Activated CD8-positive, alpha-beta T cell treated with anti-CD3 and anti-CD28 coated beads for 36 hours (primary cell): ENCODE measurements around the gene USP50. TPM values are rescaled to one million over a fixed set of nuclear protein-coding genes. Genes with fewer than 3 reads are reported as not detected.

Experiments used
- ATAC-seq: fragments of 200-7000 bp; cut with Tn5 transposase; one replicate; pipeline ENCODE4 v1.10.0; 2021; ENCODE audit warnings: mild to moderate bottlenecking, moderate library complexity
- CTCF ChIA-PET: fragments of 350-600 bp; sonication (Branson Sonifier 250); formaldehyde crosslinking; loops from one replicate; lab custom pipeline; 2021; ENCODE audit warnings: antibody characterized with exemption; lab: Charles Lee
- POLR2A ChIA-PET: fragments of 350-600 bp; sonication (Branson Sonifier 250); formaldehyde crosslinking; loops from one replicate; lab custom pipeline; 2021; ENCODE audit warnings: antibody characterized with exemption; lab: Charles Lee
- DNase-seq: peaks from one replicate; pipeline ENCODE4 v3.0.0-alpha.2; 2020
- H3K27ac Mint-ChIP-seq: one replicate; pipeline ENCODE4 v1.8.0; 2021; ENCODE audit warnings: mild to moderate bottlenecking, mixed read lengths
- H3K27me3 Mint-ChIP-seq: one replicate; pipeline ENCODE4 v1.8.0; 2021; ENCODE audit warnings: mixed read lengths
- H3K36me3 Mint-ChIP-seq: one replicate; pipeline ENCODE4 v1.8.0; 2021; ENCODE audit warnings: low read depth, mixed read lengths
- H3K4me1 Mint-ChIP-seq: one replicate; pipeline ENCODE4 v1.8.0; 2021; ENCODE audit warnings: low read depth, mixed read lengths
- H3K4me3 Mint-ChIP-seq: one replicate; pipeline ENCODE4 v1.8.0; 2021; ENCODE audit warnings: mild to moderate bottlenecking, moderate library complexity, mixed read lengths
- H3K9me3 Mint-ChIP-seq: one replicate; pipeline ENCODE4 v1.8.0; 2021; ENCODE audit warnings: mixed read lengths
- CTCF ChIP-seq: fragments of 200-600 bp; IDR thresholded peaks from one replicate; pipeline ENCODE4 v1.8.0; 2022; ENCODE audit warnings: antibody characterized with exemption, mild to moderate bottlenecking
- intact Hi-C: fragments of 100-400 bp; cut with micrococcal nuclease; formaldehyde crosslinking; loops from one replicate; pipeline ENCODE4 v1.10.0; 2022
- total RNA-seq, 2 experiments: library from RNA; stranded (reverse); gene quantifications; one replicate each; pipeline ENCODE4 v1.2.3, GENCODE V29; 2021

USP50 gene
- total RNA-seq, 2 experiments from 2014 or later, result not detected

DNA sequence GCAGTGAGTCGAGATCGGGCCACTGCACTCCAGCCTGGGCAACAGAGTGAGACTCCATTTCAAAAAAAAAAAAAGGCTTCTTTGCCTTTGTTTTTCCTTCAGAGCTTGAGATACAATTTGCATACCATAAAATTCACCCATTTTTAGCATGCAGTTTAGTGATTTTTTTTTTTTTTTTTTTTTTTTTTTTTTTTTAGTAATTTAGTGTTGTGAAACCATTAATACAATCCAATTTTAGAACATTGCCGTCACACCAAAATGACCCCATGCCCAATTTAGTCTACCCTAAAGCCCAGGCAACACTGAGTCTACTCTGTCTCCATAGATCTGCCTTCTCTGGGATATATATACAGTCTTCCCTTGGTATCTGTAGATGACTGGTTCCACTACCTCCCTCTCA, 61.1 kb downstream of the USP50 start:
- intact Hi-C loops, result loop anchor here (10.0 kb wide), 1 partner anchor 131 kb away; the partner anchor contains the start of gene GABPB1
- no peak overlapping the region for H3K27ac Mint-ChIP-seq

DNA sequence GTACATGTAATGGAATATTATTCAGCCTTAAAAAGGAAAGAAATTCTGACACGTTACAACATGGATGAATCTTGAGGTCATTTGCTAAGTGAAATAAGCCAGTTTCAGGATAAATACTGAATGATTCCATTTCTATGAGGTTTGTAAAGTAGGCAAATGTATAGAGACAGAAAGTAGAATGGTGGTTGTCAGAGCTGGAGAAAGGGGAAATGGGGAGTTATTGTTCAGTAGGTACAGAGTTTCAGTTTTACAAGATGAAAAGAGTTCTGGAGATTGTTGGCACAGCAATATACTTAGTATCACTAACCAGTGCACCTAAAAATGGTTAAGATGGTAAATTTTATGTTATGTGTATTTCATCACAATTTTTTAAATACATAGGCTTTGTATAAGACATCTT, 61.7 kb downstream of the USP50 start:
- Mint-ChIP-seq H3K36me3 (peaks cover 53% of the 10 kb centered on the region), H3K4me3 (no peak overlapping the region), H3K9me3 (no peaks in the 10 kb centered on the region), H3K27ac (peak overlapping the region; percentile 21), H3K4me1 (peaks cover 29% of the 10 kb centered on the region), H3K27me3 (no peaks in the 10 kb centered on the region)
- DNase-seq (no peak), ATAC-seq (no peak)
- CTCF ChIA-PET, result no interaction called here
- TF ChIP-seq CTCF, result no peak
- intact Hi-C loops, result loop anchor here (10.0 kb wide), 1 partner anchor 130 kb away; the partner anchor contains the start of gene GABPB1
- POLR2A ChIA-PET, result interaction anchor here (1.3 kb wide), 1 partner anchor 58 kb away, joined by 3 read pairs; no protein-coding TSS in a partner anchor

More for the DNA sequence above, 61.1 kb downstream of the USP50 start:
- Mint-ChIP-seq H3K4me1 (peaks cover 29% of the 10 kb centered on the region), H3K36me3 (peaks cover 56% of the 10 kb centered on the region), H3K9me3 (no peaks in the 10 kb centered on the region), H3K4me3 (no peak overlapping the region), H3K27me3 (no peaks in the 10 kb centered on the region)
- CTCF ChIA-PET, result no interaction called here
- no peak for ATAC-seq
- TF ChIP-seq CTCF, result no peak
- DNase-seq, result no peak
- POLR2A ChIA-PET, result no interaction called here

DNA sequence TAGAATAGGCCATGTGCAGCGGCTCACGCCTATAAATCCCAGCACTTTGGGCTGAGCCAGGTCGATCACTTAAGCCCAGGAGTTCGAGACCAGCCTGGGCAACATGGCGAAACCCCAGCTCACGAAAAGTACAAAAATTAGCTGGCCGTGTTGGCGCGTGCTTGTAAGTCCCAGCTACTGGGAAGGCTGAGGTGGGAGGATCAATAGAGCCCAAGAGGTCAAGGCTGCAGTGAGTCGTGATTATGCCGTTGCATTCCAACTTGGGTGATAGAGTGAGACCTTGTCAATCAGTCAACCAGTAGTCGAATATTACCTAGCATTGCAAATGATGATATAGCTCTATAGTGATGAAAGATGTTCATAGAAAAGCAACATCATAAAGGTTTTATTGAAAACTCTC, 70.3 kb downstream of the USP50 start:
- ATAC-seq (no peak), DNase-seq (no peak)
- no peak for TF ChIP-seq CTCF
- no peak overlapping the region for H3K27ac Mint-ChIP-seq
- no peaks in the 10 kb centered on the region for H3K9me3 Mint-ChIP-seq
- H3K36me3 Mint-ChIP-seq, result peaks cover 26% of the 10 kb centered on the region
- peaks cover 6% of the 10 kb centered on the region for H3K4me1 Mint-ChIP-seq
- H3K4me3 Mint-ChIP-seq, result no peak overlapping the region
- H3K27me3 Mint-ChIP-seq, result no peaks in the 10 kb centered on the region
- ChIA-PET POLR2A (interaction anchor here (0.9 kb wide), 1 partner anchor 174 kb away, joined by 4 read pairs; no protein-coding TSS in a partner anchor), CTCF (no interaction called here)
- intact Hi-C loops, result no loop called here

DNA sequence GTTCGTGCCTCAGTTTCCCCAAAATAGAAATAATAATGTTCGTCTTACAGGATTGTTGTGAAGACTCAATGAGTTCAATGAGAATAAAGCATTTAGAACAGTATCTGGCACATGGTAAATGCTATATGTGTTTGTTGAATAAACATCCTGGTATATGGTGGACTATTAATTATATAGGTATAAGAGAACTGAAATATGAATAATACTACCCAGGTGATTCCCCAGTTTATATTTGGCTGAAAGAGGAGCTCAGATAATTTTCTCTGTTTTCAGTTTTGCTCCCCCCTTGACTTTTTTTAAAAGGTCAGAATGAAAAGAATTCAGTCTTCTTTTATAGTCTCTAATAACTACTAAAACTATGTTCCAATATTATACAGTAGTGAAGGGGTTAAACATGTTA, 75.4 kb downstream of the USP50 start:
- H3K4me3 Mint-ChIP-seq, result no peak overlapping the region
- peaks cover 11% of the 10 kb centered on the region for H3K4me1 Mint-ChIP-seq
- H3K9me3 Mint-ChIP-seq, result no peaks in the 10 kb centered on the region
- H3K27ac Mint-ChIP-seq, result no peak overlapping the region
- DNase-seq (no peak), ATAC-seq (no peak)
- no peaks in the 10 kb centered on the region for H3K27me3 Mint-ChIP-seq
- POLR2A ChIA-PET, result no interaction called here
- CTCF ChIA-PET, result no interaction called here
- H3K36me3 Mint-ChIP-seq, result peaks cover 18% of the 10 kb centered on the region
- TF ChIP-seq CTCF, result no peak
- intact Hi-C loops, result no loop called here

DNA sequence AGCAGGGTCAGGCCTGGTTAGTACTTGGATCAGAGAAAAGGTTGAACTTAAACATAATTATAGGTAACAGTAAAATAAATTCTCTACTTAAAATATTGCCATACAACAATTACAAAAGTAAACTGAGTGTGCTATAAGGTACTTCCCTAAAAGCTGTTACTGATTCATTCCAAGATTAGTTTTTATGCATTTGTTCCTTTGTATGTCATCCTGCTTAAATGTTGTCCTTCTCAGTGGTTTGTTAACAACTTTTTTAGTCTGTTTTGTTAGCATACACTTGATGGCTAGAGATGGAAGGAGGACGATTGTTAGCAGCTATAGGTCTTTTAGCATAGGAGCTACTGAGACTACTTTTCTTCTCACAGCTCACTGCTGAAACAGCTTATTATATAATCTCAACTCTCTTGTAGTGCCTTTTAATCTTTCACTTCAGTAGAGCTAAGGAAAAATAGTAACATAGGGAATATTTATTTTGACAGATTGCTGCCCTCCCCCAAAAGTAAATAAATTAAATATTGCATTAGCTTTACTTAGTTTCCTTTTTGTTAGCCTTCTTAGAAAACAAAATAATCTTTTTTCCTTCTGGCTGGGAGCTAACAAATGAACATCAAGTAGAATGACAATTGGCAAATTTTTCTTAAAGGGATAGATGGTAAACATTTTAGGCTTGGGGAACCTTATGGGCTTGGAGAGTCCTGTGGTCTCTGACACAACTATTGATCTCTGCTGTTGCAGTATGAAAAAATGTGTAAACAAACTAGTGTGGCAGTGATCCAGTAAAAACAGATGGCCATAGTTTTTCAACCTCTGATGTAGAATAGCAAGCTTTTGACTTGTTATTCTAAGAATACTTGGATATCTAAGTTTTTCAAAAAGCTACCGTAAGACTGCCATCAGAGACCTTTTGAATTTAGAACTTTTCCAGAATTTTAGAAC, 82.8 kb downstream of the USP50 start:
- H3K4me1 Mint-ChIP-seq, result peaks cover 17% of the 10 kb centered on the region
- H3K9me3 Mint-ChIP-seq, result no peaks in the 10 kb centered on the region
- CTCF ChIA-PET, result interaction anchor here (0.6 to 0.7 kb wide), 2 partner anchors 209 to 220 kb away, joined by 3 read pairs; no protein-coding TSS in a partner anchor
- DNase-seq (no peak), ATAC-seq (peak; percentile 39)
- intact Hi-C loops, result no loop called here
- H3K27me3 Mint-ChIP-seq, result no peaks in the 10 kb centered on the region
- H3K4me3 Mint-ChIP-seq, result no peak overlapping the region
- H3K27ac Mint-ChIP-seq, result peak overlapping the region; percentile 43
- TF ChIP-seq CTCF, result no peak
- POLR2A ChIA-PET, result interaction anchor here (0.6 to 2.2 kb wide), 2 partner anchors 23 to 109 kb away, joined by 3 to 7 read pairs; partner anchors contain the start of gene GABPB1
- H3K36me3 Mint-ChIP-seq, result peaks cover 15% of the 10 kb centered on the region
